Measurements from ENCODE around the gene FAM13C. TPM values are rescaled to one million over a fixed set of nuclear protein-coding genes. Genes with fewer than 3 reads are reported as not detected.

Gene FAM13C
- total RNA-seq, 1 donor from 2014 or later = 3.3 TPM

- no peak for DNase-seq (ENCODE audit: low read depth in 2 of 2)
These were observed 45.3 kb downstream of the FAM13C start for GRCh38 chr10:59317066-59317465.

- DNase-seq (ENCODE audit: low read depth in 2 of 2) = peak in 1 of 2 donors; percentile 5
These were observed 46.9 kb downstream of the FAM13C start for GRCh38 chr10:59315465-59315864.

- no peak for DNase-seq (ENCODE audit: low read depth in 2 of 2)
These were observed 48.1 kb downstream of the FAM13C start for GRCh38 chr10:59314268-59314667.

- no peak for DNase-seq (ENCODE audit: low read depth in 2 of 2)
These were observed 50.1 kb downstream of the FAM13C start for GRCh38 chr10:59312247-59312646.

GRCh38 chr10:59311025-59311424 lies 51.3 kb downstream of the FAM13C start:
- no peak for DNase-seq (ENCODE audit: low read depth in 2 of 2)

- no peak for DNase-seq (ENCODE audit: low read depth in 2 of 2)
These were observed 51.9 kb downstream of the FAM13C start for GRCh38 chr10:59310324-59310914.

- no peak for DNase-seq (ENCODE audit: low read depth in 2 of 2)
These were observed 57.7 kb downstream of the FAM13C start for GRCh38 chr10:59304521-59305097.

GRCh38 chr10:59303018-59303417 lies 59.3 kb downstream of the FAM13C start:
- DNase-seq (ENCODE audit: low read depth in 2 of 2) = no peak

GRCh38 chr10:59302381-59302780 lies 60.0 kb downstream of the FAM13C start:
- no peak for DNase-seq (ENCODE audit: low read depth in 2 of 2)

GRCh38 chr10:59301067-59301754 lies 61.1 kb downstream of the FAM13C start:
- no peak for DNase-seq (ENCODE audit: low read depth in 2 of 2)

GRCh38 chr10:59300386-59300785 lies 62.0 kb downstream of the FAM13C start:
- DNase-seq (ENCODE audit: low read depth in 2 of 2) = no peak

GRCh38 chr10:59299933-59300332 lies 62.4 kb downstream of the FAM13C start:
- DNase-seq (ENCODE audit: low read depth in 2 of 2) = no peak

GRCh38 chr10:59290448-59290847 lies 71.9 kb downstream of the FAM13C start:
- DNase-seq (ENCODE audit: low read depth in 2 of 2) = no peak

- DNase-seq (ENCODE audit: low read depth in 2 of 2) = no peak
These were observed 72.5 kb downstream of the FAM13C start for GRCh38 chr10:59289853-59290252.

- DNase-seq (ENCODE audit: low read depth in 2 of 2) = no peak
These were observed 74.6 kb downstream of the FAM13C start for GRCh38 chr10:59287587-59288255.

- DNase-seq (ENCODE audit: low read depth in 2 of 2) = no peak
These were observed 76.5 kb downstream of the FAM13C start for GRCh38 chr10:59285848-59286247.

- DNase-seq (ENCODE audit: low read depth in 2 of 2) = no peak
These were observed 77.3 kb downstream of the FAM13C start for GRCh38 chr10:59285073-59285472.

- no peak for DNase-seq (ENCODE audit: low read depth in 2 of 2)
These were observed 78.0 kb downstream of the FAM13C start for GRCh38 chr10:59284118-59284975.

GRCh38 chr10:59283456-59284091 lies 78.8 kb downstream of the FAM13C start:
- no peak for DNase-seq (ENCODE audit: low read depth in 2 of 2)

- DNase-seq (ENCODE audit: low read depth in 2 of 2) = no peak
These were observed 80.5 kb downstream of the FAM13C start for GRCh38 chr10:59281861-59282260.

GRCh38 chr10:59279991-59280505 lies 82.3 kb downstream of the FAM13C start:
- DNase-seq (ENCODE audit: low read depth in 2 of 2) = no peak

Data from dermis microvascular lymphatic vessel endothelial cell (primary cell).